Measurements from ENCODE around the gene COL2A1. TPM values are rescaled to one million over a fixed set of nuclear protein-coding genes. Genes with fewer than 3 reads are reported as not detected.

The COL2A1 gene
- total RNA-seq, 2 experiments from 2014 or later = not detected

DNA sequence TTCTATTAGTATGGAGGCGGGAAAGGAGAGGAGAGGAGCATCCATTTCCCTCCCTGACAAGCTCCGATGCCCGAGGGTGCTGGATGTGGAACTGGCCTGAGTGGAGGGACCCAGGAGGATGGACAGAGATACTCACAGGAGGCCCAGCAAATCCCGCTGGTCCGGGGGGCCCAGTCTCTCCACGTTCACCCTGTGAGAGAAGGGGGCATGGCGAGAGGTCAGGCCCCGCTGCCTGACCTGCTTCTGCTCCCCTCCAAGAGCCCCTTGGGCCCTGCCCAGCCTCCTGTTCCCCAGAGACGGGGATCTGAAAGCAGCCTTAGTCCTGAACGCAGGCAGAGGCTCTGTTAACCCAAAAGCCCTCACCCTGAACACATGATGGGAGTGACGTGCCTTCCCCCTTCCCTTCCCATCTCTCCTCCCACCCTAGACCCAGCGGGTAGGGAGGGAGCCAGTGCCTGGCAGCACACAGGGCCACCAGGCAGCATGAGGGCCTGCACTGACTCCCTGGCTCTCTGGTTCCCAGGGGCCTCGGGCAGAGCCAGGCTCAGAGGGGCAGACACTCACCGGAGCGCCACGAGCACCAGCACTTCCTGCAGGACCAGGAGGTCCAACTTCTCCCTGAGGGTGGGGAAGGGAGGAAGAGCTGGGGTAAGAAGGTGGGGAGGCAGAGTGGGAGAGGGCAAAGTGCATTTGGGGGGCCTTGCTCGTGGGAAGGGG lies 23.3 kb downstream of the COL2A1 start:
- ChIA-PET POLR2A (no interaction called here), CTCF (no interaction called here)

DNA sequence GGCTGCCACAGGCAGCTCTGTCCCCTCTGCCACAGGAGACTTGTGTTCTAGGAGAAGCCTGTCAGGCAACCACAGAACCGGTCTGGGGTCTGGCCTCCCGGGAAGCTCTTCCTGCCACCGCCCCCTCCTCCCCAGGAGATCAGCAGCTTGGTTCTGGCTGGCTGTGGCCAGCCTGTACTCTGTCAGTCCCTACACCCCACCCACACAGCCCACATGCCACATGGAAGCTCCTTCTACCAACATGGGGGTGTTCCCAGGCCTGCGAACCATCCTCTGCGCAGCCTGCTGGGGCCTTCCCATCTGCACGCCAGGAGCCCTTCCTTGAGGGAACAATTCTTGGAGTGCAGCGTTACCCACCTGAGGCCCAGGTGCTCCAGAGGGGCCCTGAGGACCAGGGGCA lies 24.1 kb downstream of the COL2A1 start:
- CTCF ChIA-PET = no interaction called here
- POLR2A ChIA-PET = no interaction called here

- CTCF ChIA-PET = no interaction called here
Observed at GRCh38 chr12:47979686-47980085, 24.6 kb downstream of the COL2A1 start.

GRCh38 chr12:47979166-47979565 lies 25.1 kb downstream of the COL2A1 start:
- ChIA-PET POLR2A (no interaction called here), CTCF (no interaction called here)

More at GRCh38 chr12:47979686-47980085, 24.6 kb downstream of the COL2A1 start:
- POLR2A ChIA-PET = no interaction called here

DNA sequence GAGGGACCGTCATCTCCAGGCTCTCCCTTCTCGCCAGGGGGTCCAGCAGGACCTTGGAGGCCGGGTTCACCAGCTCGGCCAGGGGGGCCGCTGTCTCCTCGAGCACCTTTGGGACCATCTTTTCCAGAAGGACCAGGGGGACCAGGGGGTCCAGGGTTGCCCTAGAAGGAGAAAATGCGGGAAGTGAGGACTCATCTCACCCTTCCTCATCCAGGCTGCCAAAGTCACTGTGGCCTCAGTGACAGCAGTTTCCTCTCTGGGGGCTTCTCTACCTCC lies 25.7 kb downstream of the COL2A1 start:
- POLR2A ChIA-PET = no interaction called here
- CTCF ChIA-PET = no interaction called here

DNA sequence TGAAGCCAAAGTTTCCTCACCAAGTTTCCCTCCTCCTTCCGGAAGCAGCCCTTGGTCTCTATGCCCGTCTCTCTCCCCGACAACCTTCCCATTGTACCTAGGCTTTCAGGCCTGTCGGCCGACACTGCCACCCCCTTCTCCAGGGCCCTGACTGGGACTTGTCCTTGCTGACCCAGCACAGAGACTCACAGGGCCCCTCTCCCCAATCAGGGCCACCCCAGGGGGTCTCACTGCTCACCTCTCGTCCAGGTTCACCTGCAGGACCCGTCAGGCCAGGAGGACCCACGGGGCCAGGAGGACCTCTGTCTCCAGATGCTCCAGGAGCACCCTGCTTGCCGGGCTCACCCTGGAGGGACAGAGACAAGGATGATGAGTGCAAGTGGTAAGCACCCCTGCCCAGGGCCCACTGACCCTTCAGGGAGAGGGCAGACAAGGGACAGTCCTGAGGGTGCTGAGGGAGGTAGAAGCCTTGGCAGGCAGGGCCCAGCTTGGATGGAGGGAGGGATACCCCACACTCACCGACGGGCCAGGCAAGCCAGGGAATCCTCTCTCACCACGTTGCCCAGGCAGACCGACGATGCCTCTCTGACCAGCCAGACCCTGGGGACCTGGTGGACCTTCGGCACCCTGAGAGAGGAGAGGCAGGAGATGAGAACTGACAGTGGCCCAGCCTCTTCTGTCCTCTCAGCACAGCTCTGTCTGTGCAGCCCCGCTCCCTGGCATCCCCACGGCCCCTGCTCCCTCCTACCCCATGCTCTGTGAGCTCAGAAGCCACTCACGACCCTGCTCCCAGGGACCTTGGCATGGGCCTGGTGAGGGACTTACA lies 26.3 kb downstream of the COL2A1 start:
- POLR2A ChIA-PET = no interaction called here
- CTCF ChIA-PET = no interaction called here

GRCh38 chr12:47977046-47977771 lies 27.1 kb downstream of the COL2A1 start:
- POLR2A ChIA-PET = no interaction called here
- CTCF ChIA-PET = no interaction called here

- POLR2A ChIA-PET = no interaction called here
- CTCF ChIA-PET = interaction anchor here (0.9 kb wide), 1 partner anchor 13 kb away, joined by 3 read pairs; the partner anchor contains the start of gene TMEM106C
Observed at GRCh38 chr12:47975816-47976215, 28.5 kb downstream of the COL2A1 start.

GRCh38 chr12:47975036-47975620 lies 29.1 kb downstream of the COL2A1 start:
- ChIA-PET POLR2A (no interaction called here), CTCF (no interaction called here)

DNA sequence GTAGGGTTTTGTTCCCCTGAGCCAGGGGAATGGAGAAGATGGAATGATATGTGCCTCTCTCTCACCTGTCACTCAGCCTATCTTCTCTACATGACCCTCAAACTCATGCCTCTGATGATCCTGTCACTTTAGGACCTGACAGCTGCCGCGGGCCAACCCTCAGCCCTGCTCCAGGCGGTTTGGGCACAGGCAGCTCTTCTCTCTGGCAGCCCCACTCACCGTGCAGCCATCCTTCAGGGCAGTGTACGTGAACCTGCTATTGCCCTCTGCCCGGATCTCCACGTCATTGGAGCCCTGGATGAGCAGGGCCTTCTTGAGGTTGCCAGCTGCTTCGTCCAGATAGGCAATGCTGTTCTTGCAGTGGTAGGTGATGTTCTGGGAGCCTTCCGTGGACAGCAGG lies 30.4 kb downstream of the COL2A1 start:
- POLR2A ChIA-PET = no interaction called here
- CTCF ChIA-PET = no interaction called here

GRCh38 chr12:47972895-47973294 lies 31.4 kb downstream of the COL2A1 start:
- ChIA-PET CTCF (no interaction called here), POLR2A (no interaction called here)

GRCh38 chr12:47970843-47971242 lies 33.4 kb downstream of the COL2A1 start:
- ChIA-PET POLR2A (no interaction called here), CTCF (no interaction called here)

DNA sequence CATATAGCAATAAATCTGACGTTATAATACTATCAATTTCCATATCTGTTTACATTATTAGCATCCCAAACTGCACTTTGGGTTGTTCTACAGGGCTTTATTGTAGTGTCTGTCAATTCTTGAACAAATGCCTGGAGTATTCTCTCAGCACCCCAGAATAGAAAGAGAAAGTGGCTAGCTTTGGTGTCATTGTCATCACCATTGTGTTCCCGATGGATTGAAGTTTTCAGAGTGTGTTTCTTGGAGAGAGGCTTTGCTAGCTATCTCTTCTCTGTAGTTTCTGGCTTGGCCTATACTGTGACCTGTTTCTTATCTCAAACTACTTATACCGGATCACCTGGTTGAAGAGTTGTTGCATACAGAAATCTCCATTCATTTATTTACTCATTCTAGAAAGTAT lies 34.4 kb downstream of the COL2A1 start:
- CTCF ChIA-PET = interaction anchor here (0.9 kb wide), 1 partner anchor 23 kb away, joined by 3 read pairs; no protein-coding TSS in a partner anchor
- POLR2A ChIA-PET = no interaction called here

GRCh38 chr12:47967461-47968321 lies 36.6 kb downstream of the COL2A1 start:
- POLR2A ChIA-PET = no interaction called here

GRCh38 chr12:47965581-47965980 lies 38.7 kb downstream of the COL2A1 start:
- ChIA-PET POLR2A (no interaction called here), CTCF (no interaction called here)

More at GRCh38 chr12:47967461-47968321, 36.6 kb downstream of the COL2A1 start:
- CTCF ChIA-PET = interaction anchor here (0.7 kb wide), 1 partner anchor 85 kb away, joined by 3 read pairs; no protein-coding TSS in a partner anchor

DNA sequence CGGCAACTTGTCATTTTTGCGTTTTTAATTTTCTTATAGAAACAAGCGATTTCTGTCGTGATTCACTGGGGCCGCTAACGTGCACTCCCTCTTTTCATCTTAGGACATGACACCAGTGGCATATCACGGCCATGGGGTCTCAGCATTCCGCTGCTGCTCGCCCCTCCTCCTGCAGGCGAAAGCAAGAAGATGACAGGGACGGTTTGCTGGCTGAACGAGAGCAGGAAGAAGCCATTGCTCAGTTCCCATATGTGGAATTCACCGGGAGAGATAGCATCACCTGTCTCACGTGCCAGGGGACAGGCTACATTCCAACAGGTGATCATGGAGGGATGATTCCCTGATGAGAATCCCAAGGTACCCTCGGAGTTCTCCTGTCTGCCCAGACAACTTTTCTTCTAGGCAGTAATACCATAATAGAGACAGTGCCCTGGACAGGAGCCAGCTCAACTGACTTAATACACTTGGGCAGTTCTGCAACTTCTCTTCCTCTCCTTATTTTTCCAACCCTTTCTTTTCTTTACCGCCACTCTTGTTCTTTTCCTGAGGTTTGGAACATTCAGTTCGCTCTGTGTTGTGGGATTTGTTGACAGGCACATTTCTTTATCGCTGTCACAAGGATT lies 40.1 kb downstream of the COL2A1 start:
- POLR2A ChIA-PET = interaction anchor here (0.7 to 1.2 kb wide), 3 partner anchors 116 to 152 kb away, joined by 3 read pairs; no protein-coding TSS in a partner anchor
- CTCF ChIA-PET = interaction anchor here (1.0 to 1.8 kb wide), 5 partner anchors 26 to 187 kb away, joined by 3 to 10 read pairs (median 4); partner anchors contain the start of gene VDR

GRCh38 chr12:47963340-47964040 lies 40.8 kb downstream of the COL2A1 start, which contains the start of gene TMEM106C:
TSS of gene TMEM106C (plus strand) at chr12:47963596. CDS start at chr12:47964237, 641 bp downstream.
- ChIA-PET CTCF (interaction anchor here (0.7 to 2.3 kb wide), 16 partner anchors 13 to 230 kb away, joined by 3 to 10 read pairs (median 4); partner anchors contain the start of gene VDR), POLR2A (interaction anchor here (0.7 to 1.2 kb wide), 3 partner anchors 116 to 151 kb away, joined by 3 read pairs; no protein-coding TSS in a partner anchor)

DNA sequence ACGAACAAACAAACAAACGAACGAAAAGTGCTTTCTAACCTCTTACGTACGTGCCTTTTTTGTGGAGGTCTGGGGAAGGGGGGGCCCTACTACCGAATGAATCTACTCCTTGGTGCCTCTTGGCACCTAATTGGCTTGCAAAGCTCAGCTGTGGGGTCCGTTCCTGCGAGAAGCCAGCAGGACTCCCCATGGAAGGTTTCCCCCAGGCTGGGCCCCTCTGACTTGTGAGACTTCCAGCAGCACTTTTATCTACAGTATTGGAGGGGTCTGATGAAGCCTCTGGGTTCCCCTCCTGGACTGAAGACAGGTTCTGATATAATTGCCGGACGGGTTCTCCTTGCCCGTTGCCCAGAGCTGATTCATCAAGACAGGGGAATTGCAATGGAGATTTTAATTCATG lies 42.1 kb downstream of the COL2A1 start:
- POLR2A ChIA-PET = no interaction called here

More for the DNA sequence above, 42.1 kb downstream of the COL2A1 start:
- CTCF ChIA-PET = interaction anchor here (0.5 to 2.3 kb wide), 5 partner anchors 13 to 618 kb away, joined by 3 to 10 read pairs (median 5); partner anchors contain the start of gene VDR
